ENCODE measurements around the gene SOWAHB. TPM values are rescaled to one million over a fixed set of nuclear protein-coding genes. Genes with fewer than 3 reads are reported as not detected.

The SOWAHB gene
- total RNA-seq: not detected
- long read RNA-seq: 0 reads

- no peak for DNase-seq (ENCODE audit: low spot score)
Measured at GRCh38 chr4:76897536-76898384, at the start of gene SOWAHB. TSS of gene SOWAHB (minus strand) at chr4:76898144. CDS start at chr4:76897849, 295 bp downstream.

- DNase-seq (ENCODE audit: low spot score): no peak
Measured at GRCh38 chr4:76947369-76947768, 49.4 kb upstream of the SOWAHB start.

- no peak for DNase-seq (ENCODE audit: low spot score)
Measured at GRCh38 chr4:76943790-76944189, 45.8 kb upstream of the SOWAHB start.

- DNase-seq (ENCODE audit: low spot score): no peak
Measured at GRCh38 chr4:76943129-76943620, 45.2 kb upstream of the SOWAHB start.

GRCh38 chr4:76939184-76939583 lies 41.2 kb upstream of the SOWAHB start:
- no peak for DNase-seq (ENCODE audit: low spot score)

GRCh38 chr4:76931576-76932276 lies 33.8 kb upstream of the SOWAHB start:
- DNase-seq (ENCODE audit: low spot score): no peak

- no peak for DNase-seq (ENCODE audit: low spot score)
Measured at GRCh38 chr4:76931087-76931486, 33.1 kb upstream of the SOWAHB start.

GRCh38 chr4:76930685-76931084 lies 32.7 kb upstream of the SOWAHB start:
- no peak for DNase-seq (ENCODE audit: low spot score)

- DNase-seq (ENCODE audit: low spot score): no peak
Measured at GRCh38 chr4:76926841-76927240, 28.9 kb upstream of the SOWAHB start.

GRCh38 chr4:76923619-76924357 lies 25.8 kb upstream of the SOWAHB start:
- no peak for DNase-seq (ENCODE audit: low spot score)

GRCh38 chr4:76920715-76921114 lies 22.8 kb upstream of the SOWAHB start:
- no peak for DNase-seq (ENCODE audit: low spot score)

- no peak for DNase-seq (ENCODE audit: low spot score)
Measured at GRCh38 chr4:76909711-76910110, 11.8 kb upstream of the SOWAHB start.

- DNase-seq (ENCODE audit: low spot score): no peak
Measured at GRCh38 chr4:76905521-76905920, 7.6 kb upstream of the SOWAHB start.

- DNase-seq (ENCODE audit: low spot score): no peak
Measured at GRCh38 chr4:76904646-76905190, 6.8 kb upstream of the SOWAHB start.

GRCh38 chr4:76902233-76902890 lies 4.4 kb upstream of the SOWAHB start:
- no peak for DNase-seq (ENCODE audit: low spot score)

GRCh38 chr4:76898949-76899645 lies 1.2 kb upstream of the SOWAHB start:
- no peak for DNase-seq (ENCODE audit: low spot score)

GRCh38 chr4:76898385-76898692 lies 395 bp upstream of the SOWAHB start:
- DNase-seq (ENCODE audit: low spot score): no peak

GRCh38 chr4:76896614-76897535 lies 1.1 kb downstream of the SOWAHB start:
- no peak for DNase-seq (ENCODE audit: low spot score)

- DNase-seq (ENCODE audit: low spot score): no peak
Measured at GRCh38 chr4:76896048-76896447, 1.9 kb downstream of the SOWAHB start.
